Measurements from ENCODE around the gene PDE6B. TPM values are rescaled to one million over a fixed set of nuclear protein-coding genes. Genes with fewer than 3 reads are reported as not detected.

The PDE6B gene
- polyA plus RNA-seq, 1 donor (not counting 4 experiments of a cell fraction or from before 2014, with no cell fraction given), result not detected

GRCh38 chr4:647481-647880 is 22.1 kb downstream of the PDE6B start:
- no peak overlapping the region for H3K9ac ChIP-seq (ENCODE audit: control insufficient read depth, extremely low read depth, insufficient read depth, low read length)
- dilution Hi-C loops (cut with MboI; ENCODE audit: extremely low pct_ligation_motif_present, low sequenced_read_pairs), result no loop called here
- no peaks in the 10 kb centered on the region for H3K79me2 ChIP-seq (ENCODE audit: control insufficient read depth, insufficient read depth, low read length)
- H4K20me1 ChIP-seq (ENCODE audit: control insufficient read depth, extremely low read depth, insufficient read depth, low read length), result no peaks in the 10 kb centered on the region
- TF ChIP-seq CTCF (optimal IDR thresholded peaks at IDR 0.05 in 1 of 3, IDR thresholded peaks at IDR 0.05 in 1 of 3, conservative IDR thresholded peaks at IDR 0.05 in 1 of 3; ENCODE audit: extremely low read depth in 1 of 3, insufficient read depth in 2 of 3, low read length in 3 of 3), result no peak
- TF ChIP-seq EZH2 (IDR thresholded peaks at IDR 0.05; ENCODE audit: low read length), result no peak
- no peaks in the 10 kb centered on the region for H3K4me1 ChIP-seq (ENCODE audit: control insufficient read depth, extremely low read depth, insufficient read depth, low read length)
- no peaks in the 10 kb centered on the region for H3K9me1 ChIP-seq (ENCODE audit: control insufficient read depth, extremely low read depth, insufficient read depth, low read length)
- H3K27me3 ChIP-seq (ENCODE audit: control insufficient read depth, extremely low read depth, insufficient read depth, low read length), result peaks cover 18% of the 10 kb centered on the region
- H3K4me3 ChIP-seq (ENCODE audit: control insufficient read depth in 2 of 3, extremely low read depth in 1 of 3, insufficient read depth in 2 of 3, low read depth in 1 of 3, low read length in 3 of 3), result no peak overlapping the region
- DNase-seq (ENCODE audit: low read depth, low spot score) (no peak), FAIRE-seq (no peak)
- H3K4me2 ChIP-seq (ENCODE audit: control insufficient read depth, extremely low read depth, insufficient read depth, low read depth, low read length), result no peak overlapping the region
- no peak overlapping the region for H2AFZ ChIP-seq (ENCODE audit: control insufficient read depth, low read length)
- no peak overlapping the region for H3K27ac ChIP-seq (ENCODE audit: control insufficient read depth, insufficient read depth, low read length)
- no peaks in the 10 kb centered on the region for H3K36me3 ChIP-seq (ENCODE audit: control insufficient read depth in 2 of 2, extremely low read depth in 1 of 2, insufficient read depth in 2 of 2, low read length in 2 of 2)
- H3K9me3 ChIP-seq (ENCODE audit: control insufficient read depth, low read depth, low read length), result no peaks in the 10 kb centered on the region

GRCh38 chr4:648579-649292 is 23.4 kb downstream of the PDE6B start:
- Histone ChIP-seq H4K20me1 (ENCODE audit: control insufficient read depth, extremely low read depth, insufficient read depth, low read length) (no peaks in the 10 kb centered on the region), H3K27ac (ENCODE audit: control insufficient read depth, insufficient read depth, low read length) (no peak overlapping the region), H3K9me3 (ENCODE audit: control insufficient read depth, low read depth, low read length) (no peaks in the 10 kb centered on the region), H3K4me2 (ENCODE audit: control insufficient read depth, extremely low read depth, insufficient read depth, low read depth, low read length) (no peak overlapping the region), H3K4me1 (ENCODE audit: control insufficient read depth, extremely low read depth, insufficient read depth, low read length) (no peaks in the 10 kb centered on the region), H2AFZ (ENCODE audit: control insufficient read depth, low read length) (no peak overlapping the region), H3K4me3 (ENCODE audit: control insufficient read depth in 2 of 3, extremely low read depth in 1 of 3, insufficient read depth in 2 of 3, low read depth in 1 of 3, low read length in 3 of 3) (no peak overlapping the region), H3K9ac (ENCODE audit: control insufficient read depth, extremely low read depth, insufficient read depth, low read length) (no peak overlapping the region), H3K9me1 (ENCODE audit: control insufficient read depth, extremely low read depth, insufficient read depth, low read length) (no peaks in the 10 kb centered on the region), H3K36me3 (ENCODE audit: control insufficient read depth in 2 of 2, extremely low read depth in 1 of 2, insufficient read depth in 2 of 2, low read length in 2 of 2) (no peaks in the 10 kb centered on the region), H3K27me3 (ENCODE audit: control insufficient read depth, extremely low read depth, insufficient read depth, low read length) (peaks cover 18% of the 10 kb centered on the region), H3K79me2 (ENCODE audit: control insufficient read depth, insufficient read depth, low read length) (no peaks in the 10 kb centered on the region)
- no peak for TF ChIP-seq CTCF (optimal IDR thresholded peaks at IDR 0.05 in 1 of 3, IDR thresholded peaks at IDR 0.05 in 1 of 3, conservative IDR thresholded peaks at IDR 0.05 in 1 of 3; ENCODE audit: extremely low read depth in 1 of 3, insufficient read depth in 2 of 3, low read length in 3 of 3)
- TF ChIP-seq EZH2 (IDR thresholded peaks at IDR 0.05; ENCODE audit: low read length), result no peak
- DNase-seq (ENCODE audit: low read depth, low spot score) (no peak), FAIRE-seq (no peak)
- dilution Hi-C loops (cut with MboI; ENCODE audit: extremely low pct_ligation_motif_present, low sequenced_read_pairs), result no loop called here

All from keratinocyte (primary cell).